ENCODE measurements around the gene ZNF574. TPM values are rescaled to one million over a fixed set of nuclear protein-coding genes. Genes with fewer than 3 reads are reported as not detected.
A peak's percentile ranks its signal among the peaks of the same experiment; 100 is the strongest.

ZNF574 gene
- total RNA-seq, 1 donor from 2014 or later = 7.1 TPM

- FAIRE-seq (no peak), DNase-seq (ENCODE audit: low read depth) (no peak)
- H3K36me3 ChIP-seq (ENCODE audit: control insufficient read depth, insufficient read depth, low read length) = no peaks in the 10 kb centered on the region
- no peak for TF ChIP-seq CTCF (IDR thresholded peaks at IDR 0.05; ENCODE audit: insufficient read depth, low read length, severe bottlenecking)
- no peaks in the 10 kb centered on the region for H3K27me3 ChIP-seq (ENCODE audit: control insufficient read depth, insufficient read depth, low read length)
- H3K4me3 ChIP-seq (ENCODE audit: low read depth, low read length) = no peak overlapping the region
Observed at GRCh38 chr19:42105368-42105767, 29.4 kb downstream of the ZNF574 start.

GRCh38 chr19:42108527-42109389 lies 32.8 kb downstream of the ZNF574 start:
- peak; percentile 100 for TF ChIP-seq CTCF (IDR thresholded peaks at IDR 0.05; ENCODE audit: insufficient read depth, low read length, severe bottlenecking)
- Histone ChIP-seq H3K4me3 (ENCODE audit: low read depth, low read length) (no peak overlapping the region), H3K27me3 (ENCODE audit: control insufficient read depth, insufficient read depth, low read length) (no peaks in the 10 kb centered on the region), H3K36me3 (ENCODE audit: control insufficient read depth, insufficient read depth, low read length) (no peaks in the 10 kb centered on the region)
- FAIRE-seq (no peak), DNase-seq (ENCODE audit: low read depth) (peak; percentile 81)

GRCh38 chr19:42109896-42110295 lies 33.9 kb downstream of the ZNF574 start:
- DNase-seq (ENCODE audit: low read depth) = no peak
- no peak overlapping the region for H3K4me3 ChIP-seq (ENCODE audit: low read depth, low read length)
- H3K27me3 ChIP-seq (ENCODE audit: control insufficient read depth, insufficient read depth, low read length) = no peaks in the 10 kb centered on the region
- H3K36me3 ChIP-seq (ENCODE audit: control insufficient read depth, insufficient read depth, low read length) = no peaks in the 10 kb centered on the region
- no peak for TF ChIP-seq CTCF (IDR thresholded peaks at IDR 0.05; ENCODE audit: insufficient read depth, low read length, severe bottlenecking)
- FAIRE-seq = no peak

GRCh38 chr19:42110658-42111057 lies 34.7 kb downstream of the ZNF574 start:
- TF ChIP-seq CTCF (IDR thresholded peaks at IDR 0.05; ENCODE audit: insufficient read depth, low read length, severe bottlenecking) = no peak

GRCh38 chr19:42111384-42111783 lies 35.4 kb downstream of the ZNF574 start:
- H3K36me3 ChIP-seq (ENCODE audit: control insufficient read depth, insufficient read depth, low read length) = peaks cover 2% of the 10 kb centered on the region
- FAIRE-seq = no peak
- TF ChIP-seq CTCF (IDR thresholded peaks at IDR 0.05; ENCODE audit: insufficient read depth, low read length, severe bottlenecking) = no peak
- peak; percentile 84 for DNase-seq (ENCODE audit: low read depth)
- no peak overlapping the region for H3K4me3 ChIP-seq (ENCODE audit: low read depth, low read length)
- no peaks in the 10 kb centered on the region for H3K27me3 ChIP-seq (ENCODE audit: control insufficient read depth, insufficient read depth, low read length)

More at GRCh38 chr19:42110658-42111057, 34.7 kb downstream of the ZNF574 start:
- no peak overlapping the region for H3K4me3 ChIP-seq (ENCODE audit: low read depth, low read length)
- H3K27me3 ChIP-seq (ENCODE audit: control insufficient read depth, insufficient read depth, low read length) = no peaks in the 10 kb centered on the region
- DNase-seq (ENCODE audit: low read depth) (no peak), FAIRE-seq (no peak)
- H3K36me3 ChIP-seq (ENCODE audit: control insufficient read depth, insufficient read depth, low read length) = no peaks in the 10 kb centered on the region
